GM23338 (cell line): ENCODE data around the gene NDRG3. TPM values are rescaled to one million over a fixed set of nuclear protein-coding genes. Genes with fewer than 3 reads are reported as not detected.

Experiments used
- ATAC-seq: fragments of 200-7000 bp; cut with Tn5 transposase; 3 replicates; pipeline ENCODE4 v1.9.1; 2020
- DNase-seq: peaks from one replicate; pipeline ENCODE4 v3.0.0-alpha.2; 2015; ENCODE audit warnings: low spot score
- H2AFZ ChIP-seq: fragments of 200-600 bp; sonication (generic); 2 replicates; pipeline ENCODE4 v1.8.0; 2016; ENCODE audit warnings: antibody characterized with exemption, mild to moderate bottlenecking, moderate library complexity
- H3F3A ChIP-seq: fragments of 200-600 bp; sonication (generic); replicated peaks from 2 replicates; pipeline ENCODE4 v1.8.0; 2017; ENCODE audit warnings: antibody characterized with exemption, mixed run types, low read depth
- H3K27ac ChIP-seq: fragments of 200-600 bp; sonication (generic); 2 replicates; pipeline ENCODE4 v1.6.1; 2016; ENCODE audit warnings: low read depth
- H3K27me3 ChIP-seq: fragments of 200-600 bp; sonication (generic); 2 replicates; pipeline ENCODE4 v1.8.0; 2016; ENCODE audit warnings: mild to moderate bottlenecking, mixed run types, moderate library complexity; ENCODE audit not compliant: insufficient read depth
- H3K36me3 ChIP-seq: fragments of 200-600 bp; sonication (generic); 2 replicates; pipeline ENCODE4 v1.8.0; 2016; ENCODE audit warnings: mild to moderate bottlenecking; ENCODE audit not compliant: insufficient read depth
- H3K4me1 ChIP-seq: fragments of 200-600 bp; sonication (generic); 2 replicates; pipeline ENCODE4 v1.8.0; 2016; ENCODE audit warnings: mild to moderate bottlenecking, moderate library complexity; ENCODE audit not compliant: insufficient read depth
- H3K4me2 ChIP-seq: fragments of 200-600 bp; sonication (generic); 2 replicates; pipeline ENCODE4 v1.7.1; 2017; ENCODE audit warnings: mixed run types
- H3K4me3 ChIP-seq: fragments of 200-600 bp; sonication (generic); 2 replicates; pipeline ENCODE4 v1.6.1; 2016; ENCODE audit warnings: mixed run types
- H3K79me2 ChIP-seq: fragments of 200-600 bp; sonication (generic); replicated peaks from 2 replicates; pipeline ENCODE4 v1.8.0; 2017; ENCODE audit warnings: mild to moderate bottlenecking; ENCODE audit not compliant: insufficient read depth
- H3K9me2 ChIP-seq: fragments of 200-600 bp; sonication (generic); 2 replicates; pipeline ENCODE4 v1.8.0; 2017; ENCODE audit not compliant: insufficient read depth
- H4K20me1 ChIP-seq: fragments of 200-600 bp; sonication (generic); replicated peaks from 2 replicates; pipeline ENCODE4 v1.8.0; 2017; ENCODE audit warnings: mild to moderate bottlenecking; ENCODE audit not compliant: insufficient read depth
- H3K27ac Mint-ChIP-seq: 2 replicates; pipeline ENCODE4 v1.8.0; 2020; ENCODE audit warnings: inconsistent platforms, mild to moderate bottlenecking, moderate library complexity, mixed read lengths
- H3K27me3 Mint-ChIP-seq: 3 replicates; pipeline ENCODE4 v1.8.0; 2022; ENCODE audit warnings: low read depth, mild to moderate bottlenecking, moderate library complexity, mixed read lengths, inconsistent platforms; ENCODE audit not compliant: insufficient read depth, poor library complexity
- H3K36me3 Mint-ChIP-seq: 3 replicates; pipeline ENCODE4 v1.8.0; 2021; ENCODE audit warnings: low read depth, mild to moderate bottlenecking, inconsistent platforms, moderate library complexity, mixed read lengths
- H3K4me1 Mint-ChIP-seq: 3 replicates; pipeline ENCODE4 v1.8.0; 2020; ENCODE audit warnings: mild to moderate bottlenecking, inconsistent platforms, mixed read lengths
- H3K4me3 Mint-ChIP-seq: 3 replicates; pipeline ENCODE4 v1.8.0; 2021; ENCODE audit warnings: moderate library complexity, mild to moderate bottlenecking, inconsistent platforms, mixed read lengths
- H3K9me3 Mint-ChIP-seq: 3 replicates; pipeline ENCODE4 v1.8.0; 2020; ENCODE audit warnings: moderate library complexity, mild to moderate bottlenecking, inconsistent platforms, mixed read lengths
- CREB1 ChIP-seq: fragments of 250-450 bp; sonication (Bioruptor Pico); IDR thresholded peaks from 2 replicates; pipeline ENCODE4 v1.5.0; 2020; ENCODE audit warnings: low read depth, mild to moderate bottlenecking, moderate library complexity
- CTCF ChIP-seq, 2 experiments: fragments of 200-600 bp in 1 of 2; sonication (generic) in 1 of 2; conservative IDR thresholded peaks; 2 replicates each; pipeline versions ENCODE4 v1.5.1 to v1.6.1; 2016 to 2017; ENCODE audit warnings: antibody characterized with exemption in 2 of 2, low read depth in 2 of 2, mild to moderate bottlenecking in 2 of 2, moderate library complexity in 1 of 2
- ETS1 ChIP-seq: IDR thresholded peaks from 2 replicates; pipeline ENCODE4 v1.6.1; 2016; ENCODE audit warnings: antibody characterized with exemption
- EZH2 ChIP-seq: fragments of 200-600 bp; sonication (generic); IDR thresholded peaks from one replicate; pipeline ENCODE4 v1.8.0; 2017; ENCODE audit warnings: antibody characterized with exemption, mild to moderate bottlenecking, low read depth; ENCODE audit not compliant: unreplicated experiment
- EZH2phosphoT487 ChIP-seq: fragments of 200-600 bp; sonication (generic); IDR thresholded peaks from one replicate; pipeline ENCODE4 v1.8.1; 2018; ENCODE audit warnings: antibody characterized with exemption; ENCODE audit not compliant: unreplicated experiment
- JUNB ChIP-seq: IDR thresholded peaks from one replicate; pipeline ENCODE4 v1.6.1; 2016; ENCODE audit warnings: antibody characterized with exemption; ENCODE audit not compliant: unreplicated experiment
- NANOG ChIP-seq: IDR thresholded peaks from 2 replicates; pipeline ENCODE4 v1.6.1; 2016; ENCODE audit warnings: antibody characterized with exemption, borderline replicate concordance
- POLR2AphosphoS5 ChIP-seq: IDR thresholded peaks from 2 replicates; pipeline ENCODE4 v1.6.1; 2016; ENCODE audit warnings: antibody characterized with exemption, low read depth
- REST ChIP-seq: IDR thresholded peaks from one replicate; pipeline ENCODE4 v1.6.1; 2018; ENCODE audit warnings: antibody characterized with exemption; ENCODE audit not compliant: unreplicated experiment
- STAT1 ChIP-seq: IDR thresholded peaks from one replicate; pipeline ENCODE4 v1.6.1; 2016; ENCODE audit warnings: antibody characterized with exemption; ENCODE audit not compliant: unreplicated experiment
- ZNF114 ChIP-seq: fragments of 250-450 bp; sonication (Bioruptor Pico); IDR thresholded peaks from 2 replicates; pipeline ENCODE4 v1.5.0; 2020; ENCODE audit warnings: mild to moderate bottlenecking, moderate library complexity
- ZNF331 ChIP-seq: fragments of 250-450 bp; sonication (Bioruptor Pico); IDR thresholded peaks from 2 replicates; pipeline ENCODE4 v1.5.0; 2020; ENCODE audit warnings: low read depth, mild to moderate bottlenecking, moderate library complexity
- ZNF462 ChIP-seq: fragments of 250-450 bp; sonication (Bioruptor Pico); IDR thresholded peaks from 2 replicates; pipeline ENCODE4 v1.5.0; 2020; ENCODE audit warnings: mild to moderate bottlenecking, moderate library complexity
- polyA plus RNA-seq: library from polyadenylated mRNA; unstranded; fragments of >200 nt; fragmentation: Nextera tagmentation; extraction: Ambion mirVana; gene quantifications from 2 replicates; pipeline ENCODE4 v1.2.1, GENCODE V29; 2016
- total RNA-seq: library from RNA; depleted of rRNA; stranded (reverse); fragments of >200 nt; shearing (Covaris generic); gene quantifications from 2 replicates; pipeline ENCODE4 v1.2.3, GENCODE V29; 2014

NDRG3 gene
- total and polyA plus RNA-seq, 2 experiments from 2014 or later: 18.6 to 24.0 TPM

GRCh38 chr20:36613974-36614373 lies 131.9 kb downstream of the NDRG3 start (continued):
- TF ChIP-seq CTCF (conservative IDR thresholded peaks at IDR 0.05; ENCODE audit: low read depth in 2 of 2): no peak
- TF ChIP-seq EZH2phosphoT487: no peak
- no peak for TF ChIP-seq POLR2AphosphoS5

- Histone ChIP-seq H3K9me2 (no peaks in the 10 kb centered on the region), H4K20me1 (peaks cover 21% of the 10 kb centered on the region), H3F3A (peaks cover 23% of the 10 kb centered on the region), H3K36me3 (peaks cover 43% of the 10 kb centered on the region), H3K4me2 (no peak overlapping the region), H3K79me2 (peaks cover 27% of the 10 kb centered on the region), H3K4me3 (no peak overlapping the region), H2AFZ (no peak overlapping the region), H3K4me1 (0 out of 2 replicates have a peak, but pooled peaks cover 8% of the 10 kb centered on the region), H3K27ac (no peak overlapping the region), H3K27me3 (no peaks in the 10 kb centered on the region)
- ATAC-seq (no peak), DNase-seq (no peak)
- Mint-ChIP-seq H3K9me3 (no peaks in the 10 kb centered on the region; the same call in 2 of the 3 replicates), H3K36me3 (peaks cover 84% of the 10 kb centered on the region), H3K4me1 (peaks cover 8% of the 10 kb centered on the region), H3K27ac (no peak overlapping the region), H3K27me3 (peaks cover 5% of the 10 kb centered on the region), H3K4me3 (no peak overlapping the region)
- no peak for TF ChIP-seq STAT1
- TF ChIP-seq EZH2phosphoT487: no peak
- no peak for TF ChIP-seq NANOG
- TF ChIP-seq POLR2AphosphoS5: no peak
- TF ChIP-seq EZH2: no peak
- TF ChIP-seq ZNF331 (CRISPR knock-in tag): no peak
- no peak for TF ChIP-seq ZNF114 (CRISPR knock-in tag)
- no peak for TF ChIP-seq REST
- TF ChIP-seq CREB1: no peak
- no peak for TF ChIP-seq ZNF462
- no peak for TF ChIP-seq JUNB
- no peak for TF ChIP-seq ETS1
These were observed 134.3 kb downstream of the NDRG3 start for GRCh38 chr20:36611625-36612024.
